Prostate gland (tissue), 2 donors: Measurements from ENCODE around the gene ZAP70.

ENCODE experiments used
- CTCF ChIP-seq, 4 experiments: fragments of 200-600 bp in 2 of 4; fragments of 450-650 bp in 2 of 4; sonication (generic) in 2 of 4; IDR thresholded peaks; 1 replicate in 3 of 4; 2 replicates in 1 of 4; pipeline ENCODE4 v1.5.1; 2016 to 2019; ENCODE audit warnings: antibody characterized with exemption in 4 of 4, mild to moderate bottlenecking in 2 of 4, moderate library complexity in 2 of 4
- POLR2A ChIP-seq: fragments of 450-650 bp; IDR thresholded peaks from one replicate; pipeline ENCODE4 v1.6.1; 2016; ENCODE audit warnings: antibody characterized with exemption, mild to moderate bottlenecking
- POLR2AphosphoS5 ChIP-seq: sonication (generic); formaldehyde crosslinking; IDR thresholded peaks from one replicate; pipeline ENCODE4 v1.6.1; 2017; ENCODE audit warnings: antibody characterized with exemption

GRCh38 chr2:97702731-97703470 lies 10.5 kb upstream of the ZAP70 start:
- TF ChIP-seq CTCF (IDR thresholded peaks at IDR 0.05) (no peak), POLR2A (no peak), POLR2AphosphoS5 (no peak)
